ENCODE measurements around the gene ABLIM2.

The ABLIM2 gene

GRCh38 chr4:8098506-8098905, 60.1 kb downstream of the ABLIM2 start:
- DNase-seq, result no peak

GRCh38 chr4:8097721-8098345, 60.8 kb downstream of the ABLIM2 start:
- no peak for DNase-seq

DNA sequence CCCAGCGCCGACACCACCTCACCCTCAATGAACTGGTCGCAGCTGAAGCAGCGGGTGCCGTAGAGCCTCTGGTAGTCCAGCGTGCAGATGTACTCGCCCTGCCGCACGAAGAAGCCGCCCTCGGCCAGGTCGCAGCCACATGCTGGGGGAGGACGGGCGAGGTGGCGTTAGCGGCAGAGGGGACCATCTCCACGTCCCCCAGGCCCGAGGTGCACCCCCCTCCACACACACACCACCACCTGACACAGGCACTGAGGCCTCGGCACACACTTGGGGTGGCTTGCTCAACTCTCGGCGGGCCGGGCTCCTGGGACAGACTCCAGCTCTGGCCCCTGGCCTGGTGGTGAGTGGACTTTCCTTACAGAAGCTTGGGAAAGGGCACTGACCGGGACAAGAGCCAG, 61.5 kb downstream of the ABLIM2 start:
- DNase-seq, result no peak

DNA sequence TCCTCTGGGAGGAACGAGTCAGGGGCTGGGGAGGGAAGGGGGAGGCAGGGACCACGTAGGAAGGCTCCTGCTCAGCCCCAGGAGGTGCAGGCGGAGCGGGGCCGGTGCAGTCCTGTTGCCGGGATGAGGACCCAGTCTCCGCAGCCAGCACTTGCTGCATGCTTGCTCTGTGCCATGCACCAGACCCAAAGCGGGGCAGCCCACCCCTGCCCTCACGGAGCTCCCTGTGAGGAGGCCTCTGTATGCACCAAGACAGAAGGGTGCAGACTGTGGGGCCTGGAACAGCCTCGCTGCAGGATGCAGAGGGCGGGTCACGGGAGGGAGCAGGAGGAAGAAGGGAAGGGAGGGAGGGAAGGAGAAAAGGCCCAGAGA, 61.9 kb downstream of the ABLIM2 start:
- DNase-seq, result no peak

DNA sequence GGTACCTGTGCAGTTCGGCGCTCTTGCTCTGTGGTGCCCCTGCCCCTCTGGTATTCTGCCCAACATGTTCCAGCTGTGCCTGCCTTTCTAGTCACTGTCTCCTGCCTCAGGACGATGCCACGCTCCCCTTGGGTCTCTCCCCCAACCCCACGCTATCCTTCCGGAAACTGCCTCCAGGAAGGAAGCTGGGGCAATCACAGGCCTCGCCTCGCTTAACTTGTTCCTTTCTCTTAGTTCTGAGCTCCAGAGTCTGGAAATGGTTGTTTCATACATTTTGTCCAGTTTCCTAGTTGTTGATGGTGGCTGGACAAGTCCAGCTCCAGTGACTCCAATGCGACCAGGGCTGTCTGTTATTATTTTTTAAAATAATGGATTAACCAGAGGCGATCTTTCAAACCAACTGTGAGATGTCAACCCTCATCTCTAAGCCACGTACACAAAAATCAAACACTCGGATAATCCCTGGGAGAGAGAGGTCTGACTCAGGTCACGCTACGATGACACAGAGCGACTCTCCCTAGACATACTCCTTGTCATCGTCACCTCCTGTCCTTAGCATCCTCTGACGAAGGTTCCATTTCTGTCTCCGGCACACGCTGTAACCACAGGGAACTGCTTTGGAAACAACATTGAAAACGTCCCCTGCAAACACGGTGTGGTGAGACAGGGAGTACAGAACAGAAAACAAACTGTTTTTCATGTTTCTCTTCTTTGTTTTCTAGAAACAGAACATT, 62.5 kb downstream of the ABLIM2 start:
- no peak for DNase-seq

- DNase-seq, result no peak
Measured at GRCh38 chr4:8093587-8094274, 64.9 kb downstream of the ABLIM2 start.

- no peak for DNase-seq
Measured at GRCh38 chr4:8092282-8092681, 66.3 kb downstream of the ABLIM2 start.

GRCh38 chr4:8090744-8091301, 67.8 kb downstream of the ABLIM2 start:
- DNase-seq, result no peak

DNA sequence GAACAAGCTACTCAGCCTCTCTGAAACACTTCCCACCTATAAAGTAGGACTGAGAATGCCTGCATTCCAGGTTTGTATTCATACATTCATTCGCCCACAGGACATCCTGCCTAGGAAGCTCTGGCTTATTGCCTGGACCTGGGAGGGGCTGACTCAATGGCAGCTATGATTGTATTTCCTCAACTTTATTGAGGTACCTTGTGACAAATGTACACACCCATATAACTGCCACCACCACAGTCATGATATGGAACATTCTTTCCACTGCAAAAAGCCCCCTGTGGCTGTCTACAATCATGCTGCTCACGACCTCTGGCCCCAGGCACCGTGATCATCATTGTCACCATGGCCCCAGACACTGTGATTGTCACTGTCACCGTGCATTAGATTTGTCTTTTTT, 68.3 kb downstream of the ABLIM2 start:
- DNase-seq, result no peak

DNA sequence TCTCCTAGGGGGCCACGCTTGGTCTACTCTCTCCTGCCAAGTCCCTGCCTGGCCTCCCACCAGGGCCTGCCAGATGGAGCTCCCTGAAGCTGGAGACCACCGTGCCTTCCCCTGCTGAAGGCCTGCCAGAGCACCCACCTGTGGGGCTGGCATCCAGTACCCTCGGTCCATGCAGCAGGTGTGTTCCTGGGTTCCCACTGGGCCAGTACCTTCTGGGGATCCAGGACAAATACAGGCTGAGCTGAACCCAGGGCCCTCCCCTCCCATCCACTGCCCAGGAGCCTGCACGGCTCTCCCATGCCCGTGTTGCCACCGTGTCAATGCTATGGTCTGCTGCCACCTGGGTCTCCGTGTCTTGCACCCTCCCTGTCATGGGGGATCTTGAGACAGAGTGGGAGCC, 68.8 kb downstream of the ABLIM2 start:
- DNase-seq, result no peak

DNA sequence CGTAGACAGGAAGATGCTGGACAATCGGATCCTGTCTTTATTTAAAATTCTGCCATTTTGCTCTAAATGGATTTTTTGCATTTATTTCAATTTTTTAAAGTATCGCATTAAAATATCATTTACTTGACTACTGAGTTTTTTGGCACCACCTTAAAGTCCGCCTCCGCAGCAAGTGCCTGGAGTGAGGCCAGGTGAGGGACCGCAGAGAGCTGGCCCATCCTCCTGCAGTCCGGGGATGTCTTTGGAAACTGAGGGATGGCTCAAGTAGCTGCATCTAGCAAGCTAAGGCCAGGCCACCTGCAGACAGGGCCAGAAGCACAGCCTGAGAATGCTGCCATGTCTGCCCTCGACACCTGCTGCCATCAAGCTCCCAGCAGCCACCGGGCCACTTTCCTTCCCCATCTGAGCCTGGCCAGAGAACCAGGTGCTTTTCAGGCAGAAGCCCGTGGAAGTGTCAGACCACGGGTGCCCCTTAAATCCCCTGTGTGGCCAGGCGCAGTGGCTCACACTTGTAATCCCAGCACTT, 69.6 kb downstream of the ABLIM2 start:
- DNase-seq, result no peak

- DNase-seq, result no peak
Measured at GRCh38 chr4:8087921-8088495, 70.6 kb downstream of the ABLIM2 start.

DNA sequence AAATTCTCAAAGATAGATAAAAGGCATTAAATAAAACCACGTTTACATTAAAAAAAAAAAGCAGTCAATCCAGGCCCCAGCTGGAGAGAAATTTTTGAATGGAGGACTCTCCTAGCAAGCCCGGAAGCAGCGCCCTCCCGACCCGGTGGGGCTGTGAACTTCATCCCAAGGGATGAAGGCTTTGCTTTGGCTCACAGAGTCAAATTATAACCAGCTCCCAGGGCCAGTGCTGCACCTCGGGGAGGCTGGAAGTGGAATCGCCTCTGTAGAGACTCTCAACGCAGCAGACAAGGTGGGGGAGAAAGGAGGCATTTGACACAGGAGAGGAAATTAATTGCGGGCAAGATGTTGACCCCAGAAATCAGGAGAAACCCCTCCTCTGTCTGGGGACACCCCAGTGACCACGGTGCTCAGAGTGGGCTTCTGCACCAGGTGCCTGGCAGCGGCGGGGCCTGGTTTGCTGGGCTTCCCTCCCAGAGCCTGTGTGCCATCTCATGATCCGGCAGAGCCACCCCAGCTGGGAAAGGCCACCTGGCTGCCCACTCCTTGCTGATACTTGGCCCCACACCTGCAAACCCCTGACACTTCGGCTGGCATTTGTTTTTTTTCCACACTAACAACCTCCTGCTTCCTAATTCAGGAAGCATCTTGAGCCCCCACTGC, 71.7 kb downstream of the ABLIM2 start:
- no peak for DNase-seq

DNA sequence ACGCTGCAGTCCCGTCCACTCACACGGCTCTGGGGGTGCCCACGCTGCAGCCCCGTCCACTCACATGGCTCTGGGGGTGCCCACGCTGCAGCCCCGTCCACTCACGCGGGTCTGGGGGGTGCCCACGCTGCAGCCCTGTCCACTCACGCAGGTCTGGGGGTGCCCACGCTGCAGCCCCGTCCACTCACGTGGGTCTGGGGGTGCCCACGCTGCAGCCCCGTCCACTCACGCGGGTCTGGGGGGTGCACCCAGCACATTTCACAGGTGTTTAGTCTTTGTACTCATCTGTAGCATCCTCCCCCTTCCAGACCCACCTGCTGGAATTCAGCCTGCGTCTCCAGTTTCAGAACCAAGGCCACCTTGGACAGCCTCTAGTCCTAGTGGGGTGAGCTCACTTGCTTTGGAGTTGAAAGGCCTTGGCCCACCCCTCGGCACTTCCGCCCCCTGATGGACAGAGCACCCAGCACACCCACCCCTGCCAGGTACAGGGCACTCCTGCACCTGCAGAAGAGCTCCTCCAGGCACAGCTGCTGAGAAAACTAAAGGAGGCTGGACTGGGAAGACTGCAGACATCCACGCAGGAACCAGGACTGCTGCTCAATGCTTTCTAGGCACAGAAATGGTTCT, 73.0 kb downstream of the ABLIM2 start:
- DNase-seq, result no peak

DNA sequence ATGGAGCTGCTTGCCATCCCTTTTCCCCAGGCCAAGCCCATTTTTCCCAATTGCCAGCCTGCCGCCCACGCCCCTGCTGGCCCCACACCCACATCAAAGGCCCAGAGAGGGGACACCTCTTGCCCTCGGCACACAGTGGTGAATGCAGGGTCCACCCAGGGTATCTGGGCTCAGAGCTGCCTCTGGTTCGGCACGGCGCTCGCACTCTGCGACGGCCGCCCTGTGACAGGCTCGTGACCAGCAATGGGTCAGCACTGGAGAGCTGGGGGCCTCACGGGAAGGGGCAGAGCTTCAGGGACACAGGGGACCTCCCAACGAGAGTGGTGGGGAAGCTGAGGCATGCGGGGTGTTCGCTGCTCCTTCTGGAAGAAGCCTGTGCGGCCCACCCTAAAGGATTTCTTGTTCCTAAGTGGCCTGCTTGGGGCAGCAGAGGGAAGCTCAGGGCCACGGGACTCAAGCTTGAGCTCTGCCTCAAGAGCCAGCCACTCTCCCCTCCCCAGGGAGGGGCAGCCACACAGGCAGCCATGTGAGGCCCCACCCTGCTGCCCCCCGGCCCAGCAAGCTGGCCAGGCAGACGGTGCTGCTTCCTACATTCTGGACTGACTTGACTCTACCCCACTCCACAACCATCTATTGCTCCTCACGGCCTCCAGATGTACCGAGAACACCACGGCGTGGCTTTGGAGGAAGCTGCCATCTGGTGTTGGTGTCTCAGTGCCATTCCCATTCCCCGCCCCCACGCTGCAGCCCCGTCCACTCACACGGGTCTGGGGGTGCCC, 73.7 kb downstream of the ABLIM2 start:
- no peak for DNase-seq

DNA sequence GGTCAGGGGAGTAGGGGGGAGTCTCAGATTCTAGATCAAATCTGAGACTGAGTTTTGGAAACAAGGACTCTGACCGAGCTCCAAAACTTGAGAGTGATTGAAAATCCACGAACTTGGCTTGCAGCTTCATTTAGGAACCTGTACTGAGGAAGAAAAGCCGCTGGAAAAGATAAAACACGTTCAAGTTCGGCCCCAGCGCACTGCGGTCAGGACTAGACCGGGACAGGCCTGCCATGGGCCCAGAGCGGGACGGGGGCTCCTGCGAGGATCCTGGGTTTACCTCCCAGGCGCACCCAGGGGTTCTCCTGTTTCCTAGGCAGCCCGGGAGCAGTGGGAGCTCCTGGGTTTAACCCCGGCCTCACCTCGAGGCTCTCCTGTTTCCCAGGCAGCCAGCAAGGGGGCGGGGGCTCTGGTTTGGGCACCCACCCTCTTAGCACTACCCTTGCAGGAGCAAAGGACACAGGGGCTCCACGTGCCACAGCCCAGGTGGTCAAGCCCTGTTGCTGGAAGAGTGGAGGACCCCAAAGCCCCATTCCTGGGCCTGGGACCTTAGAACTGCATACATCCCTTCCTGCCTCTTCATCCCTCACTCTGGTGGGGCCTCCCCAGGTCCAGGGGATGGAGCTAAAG, 74.5 kb downstream of the ABLIM2 start:
- no peak for DNase-seq

DNA sequence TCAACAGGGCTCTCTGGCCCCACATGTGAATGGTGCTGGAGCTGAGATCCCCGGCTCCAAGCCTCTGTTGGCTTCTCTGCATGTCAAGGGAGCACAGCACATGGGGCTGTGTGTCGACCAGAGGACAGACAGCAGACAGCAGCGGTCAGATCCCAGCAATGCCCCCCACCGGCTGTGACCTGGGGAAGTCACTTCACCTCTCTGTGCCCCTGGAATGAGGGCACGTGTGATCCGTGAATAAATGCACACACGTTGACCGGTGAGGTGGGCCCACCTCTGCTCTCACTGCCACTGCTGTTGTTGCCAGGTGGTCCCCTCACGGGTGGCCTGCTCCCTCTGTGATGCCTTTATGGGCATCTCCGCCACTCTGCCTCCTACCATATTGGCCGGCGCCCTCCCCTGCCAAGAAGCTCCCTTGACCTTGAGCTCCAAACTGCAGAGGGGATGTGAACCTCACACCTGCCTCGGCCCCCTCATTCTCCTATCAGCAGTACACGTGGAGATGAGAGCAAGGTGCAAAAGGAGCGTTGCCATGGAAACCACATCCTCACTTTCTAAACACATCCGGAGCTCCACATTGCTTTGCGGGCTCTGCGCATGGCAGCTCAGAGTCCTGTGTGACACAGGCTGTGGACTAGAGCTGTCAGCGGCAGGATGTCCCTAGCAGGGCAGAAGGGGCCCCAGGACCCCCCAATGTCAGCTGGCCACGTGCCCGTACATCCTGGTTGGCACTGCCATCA, 75.4 kb downstream of the ABLIM2 start:
- no peak for DNase-seq

DNA sequence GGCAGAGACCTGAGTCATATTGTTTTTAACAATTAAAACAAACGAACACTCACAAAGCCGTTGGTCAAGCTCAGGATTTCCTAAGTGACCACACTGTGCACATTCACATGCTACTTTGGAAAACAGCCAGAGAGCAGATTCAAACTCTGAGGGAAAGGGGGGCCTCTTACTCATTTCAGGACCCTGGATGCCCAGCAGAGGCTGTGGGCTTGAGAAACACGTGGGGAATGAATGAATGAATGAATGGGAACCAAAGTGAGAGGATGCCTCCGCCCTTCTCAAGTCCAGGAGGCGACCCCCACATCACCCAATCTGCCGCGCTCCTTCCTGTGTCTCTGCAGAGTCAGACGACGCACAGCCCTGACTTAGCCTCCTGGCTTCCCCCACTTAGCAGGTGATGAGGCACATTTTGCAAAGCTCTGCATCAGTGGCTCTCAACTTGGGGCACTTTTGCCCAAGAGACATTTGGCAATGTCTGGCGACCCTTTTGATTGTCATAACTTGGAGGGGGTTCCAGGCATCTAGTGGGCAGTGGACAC, 76.0 kb downstream of the ABLIM2 start:
- no peak for DNase-seq

- no peak for DNase-seq
Measured at GRCh38 chr4:8081621-8082516, 76.7 kb downstream of the ABLIM2 start.
